ENCODE measurements around the gene MTG2. TPM values are rescaled to one million over a fixed set of nuclear protein-coding genes. Genes with fewer than 3 reads are reported as not detected.
A peak's percentile ranks its signal among the peaks of the same experiment; 100 is the strongest.

The MTG2 gene
- total RNA-seq (2014; rRNA removed) (33.9 and 40.5 TPM in 2 replicates), Bru-seq, nascent RNA (percentile 84 among the genes with signal in this experiment), BruChase-seq, experiment 1, labeled RNA remaining after a 6-hour chase (percentile 91 among the genes with signal in this experiment), BruChase-seq, experiment 2, labeled RNA remaining after a 2-hour chase (percentile 89 among the genes with signal in this experiment)
- long read RNA-seq, transcript MTG2-201 (7 exons, 2,929 nt): major isoform, 19 of 130 reads
- long read RNA-seq, transcript MTG2-210 (2 exons, 590 nt): minor isoform, 6 of 130 reads
- long read RNA-seq, partial matches to known transcripts: 69 of 130 reads
- long read RNA-seq, other reads (novel, unspliced or antisense): 36 of 130 reads

- Histone ChIP-seq H3K9me2 (replicated peaks; ENCODE audit: low read length) (no peaks in the 10 kb centered on the region), H3K27ac (ENCODE audit: low read length) (peak within 1 kb of the TSS; percentile 70), H3K9me3 (ENCODE audit: low read length) (no peaks in the 10 kb centered on the region), H3K4me1 (ENCODE audit: insufficient read depth, low read length) (peaks cover 11% of the 10 kb centered on the region), H3F3A (ENCODE audit: low read length, unreplicated experiment) (peaks cover 7% of the 10 kb centered on the region), H3K9ac (ENCODE audit: low read length) (peak within 1 kb of the TSS; percentile 99), H4K20me1 (ENCODE audit: low read length) (no peaks in the 10 kb centered on the region), H3K79me2 (ENCODE audit: low read length) (peaks cover 59% of the 10 kb centered on the region), H3K4me3 (ENCODE audit: low read length) (peak within 1 kb of the TSS; percentile 98), H3K4me2 (ENCODE audit: low read length) (peak within 1 kb of the TSS; percentile 100), H3K36me3 (ENCODE audit: low read depth, low read length) (peaks cover 4% of the 10 kb centered on the region; the same call in 1 of the 2 replicates), H3K27me3 (ENCODE audit: low read length) (no peaks in the 10 kb centered on the region), H2AFZ (ENCODE audit: low read length) (peak within 1 kb of the TSS; percentile 70)
- TF ChIP-seq EZH2 (IDR thresholded peaks at IDR 0.05; ENCODE audit: low read length, unreplicated experiment): no peak
- no peak for TF ChIP-seq EZH2phosphoT487 (IDR thresholded peaks at IDR 0.05; ENCODE audit: borderline replicate concordance, low read length)
- TF ChIP-seq CTCF (conservative IDR thresholded peaks at IDR 0.05; ENCODE audit: low read depth, low read length): no peak
- ChIA-PET POLR2A (ENCODE audit: unreplicated experiment) (no interaction called here), CTCF (no interaction called here)
- ATAC-seq (peak; percentile 98), DNase-seq (peak; percentile 98)
- intact Hi-C loops (cut with micrococcal nuclease): loop anchor here (2.0 kb wide), 1 partner anchor 56 kb away; the partner anchor contains the start of gene OSBPL2
- no TSS peak for BruUV-seq (replicated peaks)
These were observed at the start of gene MTG2 for GRCh38 chr20:62182469-62183425. Gene MTG2, plus strand, starts transcription at chr20:62183028. Its CDS starts 10,393 bp downstream, at chr20:62193421.

DNA sequence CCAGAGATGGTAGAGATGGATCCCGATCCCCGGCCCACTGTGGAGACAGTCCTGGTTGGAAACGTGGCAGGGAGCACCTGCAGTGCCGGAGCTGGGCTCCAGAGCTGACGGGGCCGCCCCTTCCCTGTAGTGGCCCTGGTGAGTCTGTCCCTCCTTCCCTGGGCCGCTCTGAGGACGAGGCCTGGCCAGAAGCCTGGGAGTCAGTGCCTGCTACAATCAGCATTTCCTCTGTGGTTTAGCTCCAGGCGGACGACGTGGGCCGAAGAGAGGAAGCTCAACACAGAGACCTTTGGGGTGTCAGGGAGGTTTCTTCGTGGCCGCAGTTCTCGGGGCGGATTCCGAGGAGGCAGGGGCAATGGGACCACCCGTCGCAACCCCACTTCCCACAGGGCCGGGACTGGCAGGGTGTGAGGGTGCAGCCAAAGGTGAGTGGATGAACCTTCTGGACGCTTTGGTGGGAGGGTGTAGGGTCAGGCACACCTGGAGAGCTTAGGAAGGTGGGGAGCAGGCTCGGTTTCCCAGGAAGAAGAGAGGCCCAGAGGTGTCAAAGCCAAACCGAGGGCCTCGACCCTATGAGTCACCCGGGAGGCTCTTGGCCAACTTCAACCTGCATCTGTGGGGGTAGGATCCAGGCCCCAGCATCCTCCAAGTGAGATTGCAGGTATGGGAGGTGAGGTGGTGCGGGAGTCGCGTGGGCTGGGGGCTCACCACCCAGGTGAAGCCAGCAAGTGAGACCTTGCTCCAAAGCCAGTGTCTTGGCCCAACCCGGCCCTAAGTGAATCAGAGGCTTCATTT is 49.6 kb upstream of the MTG2 start:
- H3K9me2 ChIP-seq (replicated peaks; ENCODE audit: low read length): no peaks in the 10 kb centered on the region
- no peak overlapping the region for H3K4me2 ChIP-seq (ENCODE audit: low read length)
- ATAC-seq: 0 out of 2 replicates have a peak, but pooled peaks have one; percentile 7
- no peak for DNase-seq
- peaks cover 23% of the 10 kb centered on the region for H4K20me1 ChIP-seq (ENCODE audit: low read length)
- no peak overlapping the region for H2AFZ ChIP-seq (ENCODE audit: low read length)
- no peaks in the 10 kb centered on the region for H3K79me2 ChIP-seq (ENCODE audit: low read length)
- no peaks in the 10 kb centered on the region for H3K9me3 ChIP-seq (ENCODE audit: low read length)
- no peak overlapping the region for H3K27ac ChIP-seq (ENCODE audit: low read length)
- no peaks in the 10 kb centered on the region for H3K27me3 ChIP-seq (ENCODE audit: low read length)
- H3K36me3 ChIP-seq (ENCODE audit: low read depth, low read length): peaks cover 55% of the 10 kb centered on the region
- TF ChIP-seq EZH2phosphoT487 (IDR thresholded peaks at IDR 0.05; ENCODE audit: borderline replicate concordance, low read length) (no peak), EZH2 (IDR thresholded peaks at IDR 0.05; ENCODE audit: low read length, unreplicated experiment) (no peak), CTCF (conservative IDR thresholded peaks at IDR 0.05; ENCODE audit: low read depth, low read length) (no peak)
- no peak overlapping the region for H3K9ac ChIP-seq (ENCODE audit: low read length)
- no peaks in the 10 kb centered on the region for H3K4me1 ChIP-seq (ENCODE audit: insufficient read depth, low read length)
- POLR2A ChIA-PET (ENCODE audit: unreplicated experiment): no interaction called here
- no peak overlapping the region for H3K4me3 ChIP-seq (ENCODE audit: low read length)
- CTCF ChIA-PET: interaction anchor here (0.9 to 1.0 kb wide), 2 partner anchors 91 to 122 kb away, joined by 3 to 4 read pairs; no protein-coding TSS in a partner anchor
- no TSS peak for BruUV-seq (replicated peaks)
- intact Hi-C loops (cut with micrococcal nuclease): no loop called here
- H3F3A ChIP-seq (ENCODE audit: low read length, unreplicated experiment): no peaks in the 10 kb centered on the region

Data from PC-3 (cell line).